ENCODE data around the gene PIK3CA.
"Not testable (repeated sequence)": the region's sequence is repeated elsewhere in the genome, so short reads cannot be mapped to it uniquely, and the experiment has no call there.

Gene PIK3CA

GRCh38 chr3:179147873-179148615 lies at the start of gene PIK3CA:
PIK3CA (plus strand) TSS chr3:179148357; CDS start chr3:179198826, 50,469 bp downstream.
- peak; percentile 89 to 90 for DNase-seq

- no peak for DNase-seq
Measured at GRCh38 chr3:179098388-179099077, 49.6 kb upstream of the PIK3CA start.

GRCh38 chr3:179100652-179101051 lies 47.5 kb upstream of the PIK3CA start:
- no peak for DNase-seq

GRCh38 chr3:179105881-179106280 lies 42.3 kb upstream of the PIK3CA start:
- DNase-seq = no peak

GRCh38 chr3:179107617-179108016 lies 40.5 kb upstream of the PIK3CA start:
- no peak for DNase-seq

GRCh38 chr3:179108086-179108485 lies 40.1 kb upstream of the PIK3CA start:
- no peak for DNase-seq

GRCh38 chr3:179113903-179114302 lies 34.3 kb upstream of the PIK3CA start:
- DNase-seq = no peak

GRCh38 chr3:179115444-179115843 lies 32.7 kb upstream of the PIK3CA start:
- not testable (repeated sequence) for DNase-seq

- DNase-seq = no peak
Measured at GRCh38 chr3:179116816-179117215, 31.3 kb upstream of the PIK3CA start.

GRCh38 chr3:179132191-179132890 lies 15.8 kb upstream of the PIK3CA start:
- not testable (repeated sequence) for DNase-seq

- DNase-seq = no peak
Measured at GRCh38 chr3:179133575-179133974, 14.6 kb upstream of the PIK3CA start.

- DNase-seq = no peak
Measured at GRCh38 chr3:179136195-179136594, 12.0 kb upstream of the PIK3CA start.

- DNase-seq = no peak
Measured at GRCh38 chr3:179141890-179142289, 6.3 kb upstream of the PIK3CA start.

- DNase-seq = peak in 1 of 2 experiments; percentile 33
Measured at GRCh38 chr3:179146911-179147513, 1.1 kb upstream of the PIK3CA start.

- peak; percentile 84 for DNase-seq
Measured at GRCh38 chr3:179147514-179147872, 664 bp upstream of the PIK3CA start.

GRCh38 chr3:179148616-179149405 lies 654 bp downstream of the PIK3CA start:
- peak; percentile 66 to 72 for DNase-seq

- DNase-seq = peak; percentile 36 to 52
Measured at GRCh38 chr3:179149406-179149867, 1.3 kb downstream of the PIK3CA start.

GRCh38 chr3:179149951-179150350 lies 1.8 kb downstream of the PIK3CA start:
- no peak for DNase-seq

- no peak for DNase-seq
Measured at GRCh38 chr3:179150610-179151009, 2.5 kb downstream of the PIK3CA start.

- DNase-seq = no peak
Measured at GRCh38 chr3:179151474-179151873, 3.3 kb downstream of the PIK3CA start.

GRCh38 chr3:179156170-179156569 lies 8.0 kb downstream of the PIK3CA start:
- DNase-seq = no peak

GRCh38 chr3:179156775-179157174 lies 8.6 kb downstream of the PIK3CA start:
- DNase-seq = no peak

All from activated T-cell treated with anti-CD3 and anti-CD28 coated beads, Interleukin-2, amount 50 U/mL, for 48 hours (primary cell).